ENCODE results near the gene M6PR.

The M6PR gene

GRCh38 chr12:8909752-8910151, 39.7 kb downstream of the M6PR start:
- Histone ChIP-seq H3K36me3 (no peaks in the 10 kb centered on the region), H3K4me3 (ENCODE audit: low read depth, low read length) (no peak overlapping the region), H3K27me3 (ENCODE audit: insufficient read depth, low read depth, severe bottlenecking) (no peaks in the 10 kb centered on the region), H3K9me3 (ENCODE audit: severe bottlenecking) (no peaks in the 10 kb centered on the region), H3K27ac (no peak overlapping the region)
- TF ChIP-seq, protein P1, sequence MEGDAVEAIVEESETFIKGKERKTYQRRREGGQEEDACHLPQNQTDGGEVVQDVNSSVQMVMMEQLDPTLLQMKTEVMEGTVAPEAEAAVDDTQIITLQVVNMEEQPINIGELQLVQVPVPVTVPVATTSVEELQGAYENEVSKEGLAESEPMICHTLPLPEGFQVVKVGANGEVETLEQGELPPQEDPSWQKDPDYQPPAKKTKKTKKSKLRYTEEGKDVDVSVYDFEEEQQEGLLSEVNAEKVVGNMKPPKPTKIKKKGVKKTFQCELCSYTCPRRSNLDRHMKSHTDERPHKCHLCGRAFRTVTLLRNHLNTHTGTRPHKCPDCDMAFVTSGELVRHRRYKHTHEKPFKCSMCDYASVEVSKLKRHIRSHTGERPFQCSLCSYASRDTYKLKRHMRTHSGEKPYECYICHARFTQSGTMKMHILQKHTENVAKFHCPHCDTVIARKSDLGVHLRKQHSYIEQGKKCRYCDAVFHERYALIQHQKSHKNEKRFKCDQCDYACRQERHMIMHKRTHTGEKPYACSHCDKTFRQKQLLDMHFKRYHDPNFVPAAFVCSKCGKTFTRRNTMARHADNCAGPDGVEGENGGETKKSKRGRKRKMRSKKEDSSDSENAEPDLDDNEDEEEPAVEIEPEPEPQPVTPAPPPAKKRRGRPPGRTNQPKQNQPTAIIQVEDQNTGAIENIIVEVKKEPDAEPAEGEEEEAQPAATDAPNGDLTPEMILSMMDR (IDR thresholded peaks at IDR 0.05; ENCODE audit: low read depth, low read length), result no peak
- DNase-seq, result no peak

DNA sequence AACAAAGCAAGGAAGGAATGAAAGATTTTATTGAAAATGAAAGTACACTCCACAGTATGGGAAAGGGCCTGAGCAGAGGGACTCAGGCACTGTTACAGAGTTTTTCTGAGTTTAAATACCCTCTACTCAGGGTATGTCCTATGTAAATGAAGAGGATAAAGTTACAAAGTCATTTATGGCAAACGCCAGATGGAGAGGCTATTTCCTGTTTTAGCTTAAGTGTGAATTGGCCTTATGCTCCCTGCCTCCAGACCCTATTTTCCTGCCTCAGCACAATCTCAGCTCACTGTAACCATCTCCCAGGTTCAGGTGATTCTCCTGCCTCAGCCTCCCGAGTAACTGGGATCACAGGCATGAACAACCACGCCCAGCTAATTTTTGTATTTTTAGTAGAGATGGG, 41.9 kb downstream of the M6PR start:
- no peak overlapping the region for H3K4me3 ChIP-seq (ENCODE audit: low read depth, low read length)
- no peak for DNase-seq
- TF ChIP-seq, protein P1 (IDR thresholded peaks at IDR 0.05; ENCODE audit: low read depth, low read length), result no peak
- no peak overlapping the region for H3K27ac ChIP-seq
- no peaks in the 10 kb centered on the region for H3K36me3 ChIP-seq
- H3K27me3 ChIP-seq (ENCODE audit: insufficient read depth, low read depth, severe bottlenecking), result no peaks in the 10 kb centered on the region
- H3K9me3 ChIP-seq (ENCODE audit: severe bottlenecking), result no peaks in the 10 kb centered on the region

GRCh38 chr12:8906266-8907180, 42.9 kb downstream of the M6PR start:
- Histone ChIP-seq H3K4me3 (ENCODE audit: low read depth, low read length) (no peak overlapping the region), H3K27me3 (ENCODE audit: insufficient read depth, low read depth, severe bottlenecking) (no peaks in the 10 kb centered on the region), H3K36me3 (no peaks in the 10 kb centered on the region), H3K27ac (no peak overlapping the region), H3K9me3 (ENCODE audit: severe bottlenecking) (no peaks in the 10 kb centered on the region)
- no peak for DNase-seq
- TF ChIP-seq, protein P1 (IDR thresholded peaks at IDR 0.05; ENCODE audit: low read depth, low read length), result no peak

- Histone ChIP-seq H3K4me3 (ENCODE audit: low read depth, low read length) (no peak overlapping the region), H3K27me3 (ENCODE audit: insufficient read depth, low read depth, severe bottlenecking) (no peaks in the 10 kb centered on the region), H3K36me3 (no peaks in the 10 kb centered on the region), H3K27ac (no peak overlapping the region), H3K9me3 (ENCODE audit: severe bottlenecking) (no peaks in the 10 kb centered on the region)
- TF ChIP-seq, protein P1 (IDR thresholded peaks at IDR 0.05; ENCODE audit: low read depth, low read length), result no peak
- DNase-seq, result no peak
These were observed 43.9 kb downstream of the M6PR start for GRCh38 chr12:8905546-8905945.

DNA sequence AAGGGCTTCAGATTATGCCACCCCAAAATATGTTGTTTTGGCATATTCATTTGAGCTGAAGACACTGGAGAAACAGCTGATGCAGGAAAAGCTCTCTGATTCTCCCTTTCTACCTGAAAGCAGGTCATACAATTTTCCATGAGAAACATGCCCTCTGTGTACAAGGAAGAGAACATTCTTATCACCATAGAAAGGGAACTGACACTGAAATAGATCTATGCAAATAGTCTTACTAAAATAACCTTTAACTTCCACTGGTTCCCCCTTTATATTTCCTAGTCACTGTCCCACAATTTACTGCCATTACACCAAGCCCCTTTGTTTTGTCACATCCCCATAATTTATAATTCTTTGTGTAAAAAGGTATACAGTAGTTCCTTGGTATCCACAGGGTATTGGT, 44.8 kb downstream of the M6PR start:
- no peak overlapping the region for H3K4me3 ChIP-seq (ENCODE audit: low read depth, low read length)
- H3K27ac ChIP-seq, result no peak overlapping the region
- TF ChIP-seq, protein P1 (IDR thresholded peaks at IDR 0.05; ENCODE audit: low read depth, low read length), result no peak
- H3K27me3 ChIP-seq (ENCODE audit: insufficient read depth, low read depth, severe bottlenecking), result no peaks in the 10 kb centered on the region
- DNase-seq, result no peak
- no peaks in the 10 kb centered on the region for H3K9me3 ChIP-seq (ENCODE audit: severe bottlenecking)
- no peaks in the 10 kb centered on the region for H3K36me3 ChIP-seq

Data from WERI-Rb-1 (cell line).